Measurements from ENCODE around the gene TMEM126A.

TMEM126A gene

DNA sequence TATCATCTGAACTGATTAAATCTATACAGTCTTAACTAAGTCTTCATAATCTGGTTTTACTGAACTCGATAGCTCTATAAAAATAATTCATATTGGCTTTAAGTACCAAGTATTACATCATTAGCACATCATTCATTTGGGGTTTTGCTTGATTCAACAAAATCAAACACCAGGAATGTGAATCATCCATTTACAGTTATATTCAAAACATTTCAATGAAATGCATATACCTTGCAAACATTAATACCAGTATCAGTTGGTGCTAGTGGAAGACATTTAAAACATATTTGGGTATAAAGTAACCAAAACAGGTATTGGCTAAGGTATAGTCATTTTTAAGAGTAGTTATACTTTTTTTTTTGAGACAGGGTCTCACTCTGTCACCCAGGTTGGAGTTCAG is 50.4 kb downstream of the TMEM126A start:
- no peak for DNase-seq

DNA sequence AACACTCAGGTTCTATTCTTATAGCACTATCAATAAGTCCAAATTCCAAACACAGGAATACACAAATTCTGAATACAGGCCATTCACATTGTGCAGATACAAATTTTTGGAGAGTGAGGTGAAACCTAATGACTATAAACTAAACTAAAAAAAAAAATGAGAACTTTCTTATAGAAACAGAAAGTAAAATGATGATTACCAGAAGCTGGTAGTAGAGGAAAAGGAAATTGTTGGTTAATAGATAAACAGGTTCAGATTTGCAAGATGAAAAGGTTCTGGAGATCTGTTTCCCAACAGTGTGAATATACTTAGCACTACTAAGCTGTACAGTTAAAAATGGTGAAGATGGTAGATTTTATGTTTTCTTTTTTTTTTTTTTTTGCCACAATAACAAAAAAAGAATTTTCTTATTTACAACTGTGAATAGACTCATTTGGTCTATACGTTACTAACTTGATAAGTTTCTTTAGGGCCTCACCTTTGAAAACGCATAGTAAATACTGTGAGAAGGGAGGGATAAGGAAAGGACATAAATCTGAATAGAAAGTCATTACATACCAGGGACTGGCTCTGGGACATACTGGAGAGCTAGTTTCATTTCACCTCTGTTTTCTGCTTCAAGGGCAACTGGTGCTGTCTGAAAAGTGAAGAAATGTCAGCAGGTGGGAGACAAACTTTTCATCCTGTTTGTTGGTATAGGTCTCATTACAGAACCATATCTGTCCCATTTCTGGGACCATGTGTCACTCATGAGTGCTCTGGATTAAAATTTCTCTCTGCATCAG is 52.4 kb downstream of the TMEM126A start:
- peak; percentile 22 for DNase-seq

DNA sequence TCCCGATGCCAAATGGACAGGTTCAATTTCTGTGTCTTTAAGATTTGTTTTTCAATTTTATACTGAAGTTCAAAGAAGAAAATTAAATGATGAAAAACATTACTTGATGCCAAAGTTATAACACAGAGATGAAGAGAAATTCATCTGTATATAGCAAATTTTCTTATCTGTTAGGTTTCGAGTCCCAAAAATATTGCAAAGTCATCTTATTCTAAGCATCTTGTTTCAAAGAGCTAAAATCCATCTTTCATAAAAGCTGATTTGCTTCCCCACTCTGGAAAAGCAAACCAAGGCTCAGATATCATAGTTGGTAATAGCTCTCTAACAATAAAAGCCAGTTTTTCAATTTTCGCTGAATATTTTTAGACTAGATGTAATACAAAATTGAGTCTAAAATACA is 57.2 kb downstream of the TMEM126A start:
- DNase-seq: no peak

DNA sequence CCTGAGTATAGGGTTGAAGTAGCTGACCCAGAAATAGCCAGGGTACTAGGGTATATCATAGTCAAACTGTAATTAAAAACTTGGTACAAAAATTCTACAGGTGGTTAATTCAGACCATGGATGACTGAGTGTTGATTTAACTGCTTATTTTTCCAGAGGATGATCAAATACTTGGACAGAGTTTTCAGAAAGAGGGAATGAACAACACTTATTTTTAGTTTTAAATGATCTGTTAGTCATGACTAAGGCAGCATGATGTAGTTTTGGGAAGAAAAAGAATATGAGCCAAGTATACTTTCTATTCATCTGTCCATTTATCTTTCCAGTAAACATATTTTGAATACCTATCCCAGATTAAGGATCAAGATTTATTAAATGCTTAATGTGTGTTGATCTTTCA is 58.0 kb downstream of the TMEM126A start:
- no peak for DNase-seq
